Activated T-helper 1 cell treated with anti-CD3 and anti-CD28 coated beads, Interleukin-12 subunit alpha, Interleukin-12 subunit beta, Interleukin-2, Interleukin-4 antibody, amounts not matched to agents 30 ng/mL and 10 ng/mL and 1 ng/mL, durations not matched to agents 14 hours and 24 hours and 36 hours (primary cell): ENCODE data around the gene ZEB2. TPM values are rescaled to one million over a fixed set of nuclear protein-coding genes. Genes with fewer than 3 reads are reported as not detected.

Experiments
- DNase-seq: peaks from one replicate; pipeline ENCODE4 v3.0.0; 2021; ENCODE audit warnings: low spot score
- H3K27ac Mint-ChIP-seq: one replicate; pipeline ENCODE4 v1.8.0; 2021; ENCODE audit warnings: mild to moderate bottlenecking, mixed read lengths
- H3K27me3 Mint-ChIP-seq: one replicate; pipeline ENCODE4 v1.8.0; 2022; ENCODE audit warnings: mild to moderate bottlenecking, moderate library complexity, mixed read lengths; ENCODE audit not compliant: insufficient read depth
- H3K36me3 Mint-ChIP-seq: one replicate; pipeline ENCODE4 v1.8.0; 2021; ENCODE audit warnings: low read depth, mixed read lengths
- H3K4me1 Mint-ChIP-seq: one replicate; pipeline ENCODE4 v1.8.0; 2021; ENCODE audit warnings: low read depth, mixed read lengths
- H3K4me3 Mint-ChIP-seq: one replicate; pipeline ENCODE4 v1.8.0; 2021; ENCODE audit warnings: mild to moderate bottlenecking, moderate library complexity, mixed read lengths
- H3K9me3 Mint-ChIP-seq: one replicate; pipeline ENCODE4 v1.8.0; 2021; ENCODE audit warnings: mixed read lengths
- intact Hi-C: fragments of 100-400 bp; cut with micrococcal nuclease; formaldehyde crosslinking; loops from one replicate; pipeline ENCODE4 v1.15.1; 2024
- total RNA-seq: library from RNA; stranded (reverse); gene quantifications from 2 replicates; pipeline ENCODE4 v1.2.3, GENCODE V29; 2022

Gene ZEB2
- total RNA-seq, 1 donor from 2014 or later, result 27.8 TPM

GRCh38 chr2:144341538-144341937, 178.4 kb downstream of the ZEB2 start:
- Mint-ChIP-seq H3K27me3 (no peaks in the 10 kb centered on the region), H3K27ac (peak overlapping the region; percentile 71), H3K4me3 (no peak overlapping the region), H3K4me1 (peaks cover 31% of the 10 kb centered on the region), H3K9me3 (peaks cover 11% of the 10 kb centered on the region), H3K36me3 (peaks cover 3% of the 10 kb centered on the region)
- intact Hi-C loops, result loop anchor here (1.0 kb wide), 1 partner anchor 9 kb away; a partner anchor contains a TSS
- no peak for DNase-seq

GRCh38 chr2:144339048-144339447, 180.9 kb downstream of the ZEB2 start:
- Mint-ChIP-seq H3K4me3 (no peak overlapping the region), H3K9me3 (peaks cover 11% of the 10 kb centered on the region)
- intact Hi-C loops, result no loop called here

GRCh38 chr2:144334551-144334950, 185.4 kb downstream of the ZEB2 start:
- intact Hi-C loops, result loop anchor here (5.0 kb wide), 3 partner anchors 397 to 1077 kb away; no protein-coding TSS in a partner anchor
- no peak overlapping the region for H3K27ac Mint-ChIP-seq
- no peak overlapping the region for H3K4me3 Mint-ChIP-seq
- H3K36me3 Mint-ChIP-seq, result peaks cover 4% of the 10 kb centered on the region
- peaks cover 38% of the 10 kb centered on the region for H3K4me1 Mint-ChIP-seq
- H3K9me3 Mint-ChIP-seq, result peaks cover 8% of the 10 kb centered on the region
- no peaks in the 10 kb centered on the region for H3K27me3 Mint-ChIP-seq
- DNase-seq, result no peak

More at GRCh38 chr2:144339048-144339447, 180.9 kb downstream of the ZEB2 start:
- H3K4me1 Mint-ChIP-seq, result peaks cover 31% of the 10 kb centered on the region
- no peak overlapping the region for H3K27ac Mint-ChIP-seq
- H3K27me3 Mint-ChIP-seq, result no peaks in the 10 kb centered on the region
- peaks cover 3% of the 10 kb centered on the region for H3K36me3 Mint-ChIP-seq
- DNase-seq, result no peak
